Uterus (tissue), 2 donors: ENCODE data around the gene SPZ1.

ENCODE experiments used
- CTCF ChIP-seq, 4 experiments: fragments of 200-600 bp in 2 of 4; fragments of 450-650 bp in 2 of 4; sonication (generic) in 2 of 4; IDR thresholded peaks; one replicate each; pipeline ENCODE4 v1.5.1; 2016 to 2019; ENCODE audit warnings: antibody characterized with exemption in 4 of 4, mild to moderate bottlenecking in 2 of 4, moderate library complexity in 1 of 4
- POLR2A ChIP-seq, 2 donors: fragments of 450-650 bp; IDR thresholded peaks; one replicate each; pipeline ENCODE4 v1.6.1; 2016; ENCODE audit warnings: antibody characterized with exemption in 2 of 2, mild to moderate bottlenecking in 1 of 2, moderate library complexity in 1 of 2

GRCh38 chr5:80355686-80356085 lies 35.9 kb downstream of the SPZ1 start:
- no peak for TF ChIP-seq CTCF (IDR thresholded peaks at IDR 0.05)
- no peak for TF ChIP-seq POLR2A (IDR thresholded peaks at IDR 0.05)
